Osteoblast (primary cell): ENCODE data around the gene CIITA. TPM values are rescaled to one million over a fixed set of nuclear protein-coding genes. Genes with fewer than 3 reads are reported as not detected.
A peak's percentile ranks its signal among the peaks of the same experiment; 100 is the strongest.

Experiments used
- DNase-seq: peaks from one replicate; pipeline ENCODE4 v3.0.0; 2011; ENCODE audit warnings: low spot score, mixed read lengths; ENCODE audit not compliant: insufficient read length; ENCODE audit errors: missing footprints
- H2AFZ ChIP-seq: 2 replicates; pipeline ENCODE4 v1.6.0; 2011; ENCODE audit warnings: mild to moderate bottlenecking, low read length
- H3K27ac ChIP-seq: 2 replicates; pipeline ENCODE4 v1.5.1; 2011; ENCODE audit warnings: mild to moderate bottlenecking, low read depth, low read length, moderate library complexity
- H3K27me3 ChIP-seq: 2 replicates; pipeline ENCODE4 v1.6.0; 2012; ENCODE audit warnings: mild to moderate bottlenecking, control low read depth, inconsistent platforms, low read length, moderate library complexity; ENCODE audit not compliant: insufficient read depth
- H3K36me3 ChIP-seq: 2 replicates; pipeline ENCODE4 v1.5.1; 2011; ENCODE audit warnings: mild to moderate bottlenecking, low read length, control low read depth, moderate library complexity; ENCODE audit not compliant: insufficient read depth
- H3K4me1 ChIP-seq: 2 replicates; pipeline ENCODE4 v1.5.1; 2011; ENCODE audit warnings: mild to moderate bottlenecking, low read length, control low read depth, moderate library complexity; ENCODE audit not compliant: insufficient read depth
- H3K4me2 ChIP-seq: 2 replicates; pipeline ENCODE4 v1.6.0; 2011; ENCODE audit warnings: mild to moderate bottlenecking, low read length; ENCODE audit not compliant: insufficient read depth
- H3K4me3 ChIP-seq: fragments of 200-600 bp; sonication (generic); 3 replicates; pipeline ENCODE4 v1.5.1; 2012; ENCODE audit warnings: mild to moderate bottlenecking, low read length, inconsistent platforms; ENCODE audit not compliant: insufficient read depth
- H3K79me2 ChIP-seq: 2 replicates; pipeline ENCODE4 v1.6.0; 2012; ENCODE audit warnings: mild to moderate bottlenecking, low read length, control low read depth, inconsistent platforms; ENCODE audit not compliant: insufficient read depth
- H3K9me3 ChIP-seq: 2 replicates; pipeline ENCODE4 v1.5.1; 2011; ENCODE audit warnings: low read depth, low read length, control low read depth
- H4K20me1 ChIP-seq: 2 replicates; pipeline ENCODE4 v1.6.0; 2012; ENCODE audit warnings: mild to moderate bottlenecking, low read length, control low read depth; ENCODE audit not compliant: insufficient read depth
- CTCF ChIP-seq: IDR thresholded peaks from 2 replicates; pipeline ENCODE4 v1.5.1; 2011; ENCODE audit warnings: mild to moderate bottlenecking, low read depth, low read length, moderate library complexity; ENCODE audit errors: extremely low read depth
- total RNA-seq: library from RNA; depleted of rRNA; stranded (reverse); fragments of >200 nt; gene quantifications from 2 replicates; pipeline ENCODE4 v1.2.3, GENCODE V29; 2012

Gene CIITA
- total RNA-seq, 1 donor = 2.5 TPM

GRCh38 chr16:10878328-10878643 lies 1.3 kb downstream of the CIITA start:
- Histone ChIP-seq H4K20me1 (no peaks in the 10 kb centered on the region), H3K4me1 (peaks cover 33% of the 10 kb centered on the region), H3K4me3 (peak overlapping the region; percentile 82), H3K79me2 (no peaks in the 10 kb centered on the region), H2AFZ (no peak overlapping the region), H3K27ac (no peak overlapping the region), H3K27me3 (peaks cover 14% of the 10 kb centered on the region), H3K9me3 (no peaks in the 10 kb centered on the region), H3K4me2 (peak overlapping the region; percentile 89), H3K36me3 (no peaks in the 10 kb centered on the region)
- DNase-seq = no peak
- no peak for TF ChIP-seq CTCF

GRCh38 chr16:10878644-10879501 lies 1.9 kb downstream of the CIITA start:
- Histone ChIP-seq H2AFZ (peak overlapping the region; percentile 86), H3K36me3 (no peaks in the 10 kb centered on the region), H3K4me1 (peaks cover 33% of the 10 kb centered on the region), H3K79me2 (no peaks in the 10 kb centered on the region), H4K20me1 (no peaks in the 10 kb centered on the region), H3K9me3 (no peaks in the 10 kb centered on the region), H3K27ac (peak overlapping the region; percentile 7), H3K4me2 (peak overlapping the region; percentile 89), H3K4me3 (peak overlapping the region; percentile 82), H3K27me3 (peaks cover 19% of the 10 kb centered on the region)
- TF ChIP-seq CTCF = no peak
- peak; percentile 89 for DNase-seq

- peak overlapping the region; percentile 82 for H3K4me3 ChIP-seq
- no peak for TF ChIP-seq CTCF
- H3K27me3 ChIP-seq = peaks cover 22% of the 10 kb centered on the region
Measured at GRCh38 chr16:10879681-10880589, 2.9 kb downstream of the CIITA start.

More at GRCh38 chr16:10879681-10880589, 2.9 kb downstream of the CIITA start:
- Histone ChIP-seq H3K9me3 (no peaks in the 10 kb centered on the region), H3K4me1 (peaks cover 30% of the 10 kb centered on the region), H4K20me1 (no peaks in the 10 kb centered on the region), H2AFZ (no peak overlapping the region), H3K27ac (no peak overlapping the region), H3K4me2 (peak overlapping the region; percentile 89), H3K36me3 (no peaks in the 10 kb centered on the region), H3K79me2 (no peaks in the 10 kb centered on the region)
- no peak for DNase-seq
